Measurements from ENCODE around the gene TNS1. TPM values are rescaled to one million over a fixed set of nuclear protein-coding genes. Genes with fewer than 3 reads are reported as not detected.
"Not testable (repeated sequence)": the region's sequence is repeated elsewhere in the genome, so short reads cannot be mapped to it uniquely, and the experiment has no call there.

TNS1 gene
- total RNA-seq: 505 TPM
- long read RNA-seq, transcript TNS1-217 (8 exons, 1,652 nt): major isoform, 13 of 785 reads
- long read RNA-seq, partial matches to known transcripts: 385 of 785 reads
- long read RNA-seq, other reads (novel, unspliced or antisense): 387 of 785 reads

- DNase-seq: no peak
- intact Hi-C loops (cut with DNase I): no loop called here
- TF ChIP-seq CTCF (IDR thresholded peaks at IDR 0.05): no peak
Measured at GRCh38 chr2:218002845-218003180, at the start of gene TNS1. Gene TNS1 (minus strand): TSS chr2:218002995. CDS start chr2:218002872, 123 bp downstream.

GRCh38 chr2:218051903-218052302 lies 49.1 kb upstream of the TNS1 start:
- Histone ChIP-seq H3K4me1 (no peaks in the 10 kb centered on the region), H3K36me3 (no peaks in the 10 kb centered on the region), H3K4me3 (no peak overlapping the region), H3K27me3 (ENCODE audit: low read depth) (no peaks in the 10 kb centered on the region), H3K27ac (no peak overlapping the region), H3K9me3 (no peaks in the 10 kb centered on the region)
- intact Hi-C loops (cut with DNase I): no loop called here
- no peak for TF ChIP-seq CTCF (IDR thresholded peaks at IDR 0.05)
- no peak for ATAC-seq
- no peak for DNase-seq

More at GRCh38 chr2:218002845-218003180, at the start of gene TNS1:
- Histone ChIP-seq H3K4me3 (peak within 1 kb of the TSS; percentile 46), H3K4me1 (peaks cover 26% of the 10 kb centered on the region), H3K27me3 (ENCODE audit: low read depth) (no peaks in the 10 kb centered on the region), H3K9me3 (no peaks in the 10 kb centered on the region), H3K36me3 (no peaks in the 10 kb centered on the region), H3K27ac (no peak within 1 kb of the TSS)
- peak in 1 of 2 donors; percentile 33 for ATAC-seq

- Histone ChIP-seq H3K4me3 (no peak overlapping the region), H3K27ac (no peak overlapping the region), H3K27me3 (ENCODE audit: low read depth) (no peaks in the 10 kb centered on the region), H3K9me3 (no peaks in the 10 kb centered on the region), H3K36me3 (no peaks in the 10 kb centered on the region), H3K4me1 (no peaks in the 10 kb centered on the region)
- ATAC-seq: peak in 1 of 2 donors; percentile 70
- intact Hi-C loops (cut with DNase I): no loop called here
- DNase-seq: no peak
- no peak for TF ChIP-seq CTCF (IDR thresholded peaks at IDR 0.05)
Measured at GRCh38 chr2:218047536-218048225, 44.9 kb upstream of the TNS1 start.

GRCh38 chr2:218046238-218046637 lies 43.4 kb upstream of the TNS1 start:
- DNase-seq (no peak), ATAC-seq (peak; percentile 71 to 77)
- no peaks in the 10 kb centered on the region for H3K4me1 ChIP-seq

GRCh38 chr2:218044599-218044998 lies 41.8 kb upstream of the TNS1 start:
- H3K36me3 ChIP-seq; intact Hi-C loops (cut with DNase I); H3K4me1 ChIP-seq; DNase-seq; H3K9me3 ChIP-seq; H3K27me3 ChIP-seq (ENCODE audit: low read depth); H3K4me3 ChIP-seq; ATAC-seq; H3K27ac ChIP-seq: not testable (repeated sequence)

More at GRCh38 chr2:218046238-218046637, 43.4 kb upstream of the TNS1 start:
- Histone ChIP-seq H3K27ac (no peak overlapping the region), H3K4me3 (no peak overlapping the region), H3K9me3 (no peaks in the 10 kb centered on the region), H3K36me3 (no peaks in the 10 kb centered on the region), H3K27me3 (ENCODE audit: low read depth) (no peaks in the 10 kb centered on the region)
- intact Hi-C loops (cut with DNase I): no loop called here
- TF ChIP-seq CTCF (IDR thresholded peaks at IDR 0.05): no peak

- no peak overlapping the region for H3K4me3 ChIP-seq
- H3K9me3 ChIP-seq: no peaks in the 10 kb centered on the region
- intact Hi-C loops (cut with DNase I): no loop called here
- H3K36me3 ChIP-seq: no peaks in the 10 kb centered on the region
- H3K27ac ChIP-seq: no peak overlapping the region
- DNase-seq (no peak), ATAC-seq (no peak)
- TF ChIP-seq CTCF (IDR thresholded peaks at IDR 0.05): no peak
- H3K27me3 ChIP-seq (ENCODE audit: low read depth): no peaks in the 10 kb centered on the region
- H3K4me1 ChIP-seq: no peaks in the 10 kb centered on the region
Measured at GRCh38 chr2:218043701-218044109, 40.9 kb upstream of the TNS1 start.
